ENCODE results near the gene ZFP3. TPM values are rescaled to one million over a fixed set of nuclear protein-coding genes. Genes with fewer than 3 reads are reported as not detected.

Gene ZFP3
- total and polyA plus RNA-seq, 2 of the 4 experiments (the other 2 are of a cell fraction), result 0.54 to 0.75 TPM

DNA sequence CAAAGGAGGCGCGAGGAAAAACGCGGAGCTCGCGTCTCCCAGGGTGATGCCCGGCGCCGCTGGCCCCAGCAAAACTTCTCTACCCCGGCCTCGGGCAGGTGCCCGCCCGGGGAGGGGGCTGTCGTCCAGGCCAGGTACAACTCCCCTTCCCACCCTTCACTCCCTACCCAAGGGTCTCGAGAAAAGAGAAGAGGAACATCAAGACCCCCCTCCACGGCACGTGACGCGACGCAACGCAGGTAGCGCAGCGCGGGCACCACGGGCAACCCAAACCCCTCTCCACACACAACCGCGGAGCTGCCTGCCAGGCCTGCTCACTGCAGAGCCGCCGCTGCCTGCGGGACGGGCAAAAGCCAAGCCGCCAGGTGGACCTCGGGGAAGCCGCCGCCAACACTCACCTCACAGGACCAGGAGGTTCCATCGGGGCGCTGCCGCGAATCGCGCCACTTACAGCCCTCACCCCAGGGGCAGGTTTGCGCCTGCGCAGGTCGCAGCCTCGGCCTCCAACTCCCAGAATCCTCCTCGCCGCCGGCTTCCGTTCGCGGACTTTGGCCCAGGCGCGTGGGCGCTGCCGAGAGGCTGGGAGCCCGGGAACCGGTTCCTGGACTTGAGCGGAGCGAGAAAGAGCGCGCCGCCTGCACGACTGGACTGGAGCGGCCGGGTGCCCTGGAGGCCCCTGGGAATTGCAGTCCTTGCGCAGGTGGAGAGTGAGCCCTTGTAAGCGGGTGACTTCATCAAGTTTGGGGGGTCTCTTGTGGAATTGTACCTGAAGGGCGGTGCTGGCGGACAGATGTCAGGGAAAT is 33.3 kb downstream of the ZFP3 start, which contains the start of gene ZNF232 (continued):
- TF ChIP-seq USF2 (IDR thresholded peaks at IDR 0.05; ENCODE audit: low read depth, low read length), result peak; percentile 63
- TF ChIP-seq NFE2L2 (IDR thresholded peaks at IDR 0.05; ENCODE audit: low read depth, low read length), result no peak
